NCI-H2196 treated with DMSO at 0.1 percent for 48 hours (cell line): ENCODE results near the gene NXNL1.
A peak's percentile ranks its signal among the peaks of the same experiment; 100 is the strongest.

Source experiments
- DNase-seq: peaks from one replicate; lab custom pipeline; 2025; ENCODE audit not compliant: unreplicated experiment; lab: John Stamatoyannopoulos, UW

The NXNL1 gene

GRCh38 chr19:17419621-17420474 is 40.9 kb downstream of the NXNL1 start, which contains the start of gene MVB12A:
Gene MVB12A, plus strand, starts transcription at chr19:17420047. Its CDS starts 89 bp downstream, at chr19:17420136.
- peak; percentile 97 for DNase-seq

DNA sequence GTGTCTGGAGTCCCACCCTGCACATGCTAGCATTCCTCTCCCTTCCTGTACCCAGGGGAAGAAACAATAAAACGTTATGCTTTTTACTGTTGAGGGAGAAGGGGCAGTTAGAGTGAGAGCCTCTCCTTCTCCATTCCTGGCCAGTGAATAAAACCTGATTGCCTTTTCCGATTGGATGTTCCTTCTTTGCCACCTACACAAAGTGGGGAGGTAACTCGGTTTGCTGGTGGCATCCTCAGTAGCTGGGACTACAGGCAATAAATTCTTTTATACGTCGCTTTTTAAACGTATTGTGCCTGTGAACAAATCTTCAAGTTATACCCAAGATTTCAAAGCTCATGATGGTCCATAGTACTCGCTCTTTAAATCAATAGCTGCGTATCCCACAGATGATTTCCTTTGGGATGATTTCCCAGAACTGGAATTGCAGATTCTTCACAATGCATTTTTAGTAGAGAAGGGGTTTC is 41.5 kb downstream of the NXNL1 start:
- DNase-seq: no peak

DNA sequence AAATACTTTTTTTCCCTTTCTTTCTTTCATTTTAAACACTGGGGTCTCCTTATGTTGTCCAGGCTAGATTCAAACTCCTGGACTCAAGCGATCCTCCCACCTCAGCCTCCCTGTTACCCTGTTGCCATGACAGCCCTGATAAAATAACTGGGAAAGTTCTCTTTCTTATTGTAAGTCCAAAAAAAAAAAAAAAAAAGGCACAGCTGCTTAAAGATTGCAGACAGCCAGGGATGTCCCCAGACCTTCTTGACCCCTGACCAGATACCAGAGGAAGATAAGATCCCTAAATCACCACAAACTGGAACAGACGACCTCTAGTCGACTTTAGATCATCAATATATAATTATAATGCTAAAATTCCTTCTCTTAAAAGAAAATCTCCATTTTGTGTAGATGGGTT is 42.0 kb downstream of the NXNL1 start:
- no peak for DNase-seq

DNA sequence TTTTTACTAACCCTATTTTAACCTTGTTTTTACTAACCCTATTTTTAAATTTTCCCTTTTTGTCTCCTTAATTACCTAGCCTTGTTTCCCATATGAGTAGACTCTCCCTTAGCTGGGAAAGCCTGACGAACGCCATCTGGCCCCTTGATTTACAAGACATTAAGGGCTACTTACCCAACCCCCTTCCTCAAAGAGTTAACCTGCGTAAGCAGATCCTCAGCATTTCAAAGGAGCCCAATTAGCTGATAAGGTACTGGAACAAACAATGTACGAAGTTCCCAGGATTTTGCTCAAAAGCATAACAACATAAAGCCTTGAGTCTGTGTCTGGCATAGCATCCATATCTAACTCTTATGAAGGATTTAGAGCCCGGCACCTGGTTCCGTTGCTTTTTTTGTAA is 45.6 kb downstream of the NXNL1 start:
- DNase-seq: no peak

GRCh38 chr19:17414097-17414496 is 46.6 kb downstream of the NXNL1 start:
- DNase-seq: no peak

- DNase-seq: no peak
Observed at GRCh38 chr19:17411801-17412200, 48.9 kb downstream of the NXNL1 start.

DNA sequence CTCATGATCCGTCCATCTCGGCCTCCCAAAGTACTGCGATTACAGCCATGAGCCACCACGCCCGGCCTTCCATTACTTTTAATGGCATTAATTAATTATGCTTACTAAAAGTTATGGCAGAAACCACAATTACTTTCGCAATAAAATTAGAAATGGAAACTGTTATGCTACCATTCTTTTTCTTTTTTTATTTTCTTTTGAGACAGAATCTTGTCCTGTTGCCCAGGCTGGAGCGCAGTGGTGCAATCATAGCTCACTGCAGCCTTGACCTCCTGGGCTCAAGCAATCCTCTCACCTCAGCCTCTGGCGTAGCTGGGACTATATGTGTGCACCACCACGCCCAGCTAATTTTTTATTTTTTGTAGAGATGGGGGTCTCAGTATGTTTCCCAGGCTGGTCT is 50.7 kb downstream of the NXNL1 start:
- no peak for DNase-seq

DNA sequence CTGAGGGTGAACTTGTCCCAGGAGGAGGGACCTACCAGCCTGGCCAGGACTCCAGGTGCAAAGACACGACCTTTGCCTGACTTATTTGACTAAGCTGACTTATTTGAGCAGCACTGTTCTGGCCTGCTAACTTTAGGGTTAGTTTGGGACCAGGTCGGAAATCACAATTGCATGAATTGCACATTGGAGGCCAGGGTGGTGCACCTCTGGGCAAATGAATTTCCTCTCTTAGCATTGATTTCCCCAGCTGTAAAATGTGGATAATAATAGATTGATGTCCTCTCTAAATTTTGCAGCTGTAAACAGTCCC is 53.9 kb downstream of the NXNL1 start:
- no peak for DNase-seq

- DNase-seq: no peak
Observed at GRCh38 chr19:17406046-17406886, 54.5 kb downstream of the NXNL1 start.
